Upper lobe of left lung (tissue), 6 donors: ENCODE data around the gene SHOC2. TPM values are rescaled to one million over a fixed set of nuclear protein-coding genes. Genes with fewer than 3 reads are reported as not detected.

Source experiments
- ATAC-seq, 2 donors: fragments of 200-7000 bp; cut with Tn5 transposase; one replicate each; pipeline ENCODE4 v1.9.1; 2022; ENCODE audit warnings: mild to moderate bottlenecking in 2 of 2, moderate library complexity in 2 of 2; ENCODE audit not compliant: low FRiP score in 2 of 2
- DNase-seq, 2 donors: peaks; one replicate each; pipeline ENCODE4 v3.0.0-alpha.2; 2019 to 2020
- H3K27ac ChIP-seq, 4 donors: fragments of 200-600 bp; sonication (generic); one replicate each; pipeline ENCODE4 v1.5.1; 2016 to 2019
- H3K27me3 ChIP-seq, 4 donors: fragments of 200-600 bp; sonication (generic); one replicate each; pipeline ENCODE4 v1.5.1; 2017 to 2019
- H3K36me3 ChIP-seq, 4 donors: fragments of 200-600 bp; sonication (generic); one replicate each; pipeline ENCODE4 v1.5.1; 2016 to 2019
- H3K4me1 ChIP-seq, 4 donors: fragments of 200-600 bp; sonication (generic); one replicate each; pipeline ENCODE4 v1.5.1; 2018 to 2019
- H3K4me3 ChIP-seq, 4 donors: fragments of 200-600 bp; sonication (generic); one replicate each; pipeline ENCODE4 v1.5.1; 2017 to 2019; ENCODE audit warnings: mild to moderate bottlenecking in 2 of 4, moderate library complexity in 1 of 4
- H3K9me3 ChIP-seq, 4 donors: fragments of 200-600 bp; sonication (generic); one replicate each; pipeline ENCODE4 v1.5.1; 2018 to 2019
- CTCF ChIP-seq, 6 experiments: fragments of 450-650 bp in 4 of 6; fragments of 200-600 bp in 2 of 6; sonication (generic) in 2 of 6; IDR thresholded peaks; one replicate each; pipeline ENCODE4 v1.5.1; 2016 to 2019; ENCODE audit warnings: antibody characterized with exemption in 6 of 6
- EP300 ChIP-seq, 4 donors: sonication (generic); formaldehyde crosslinking; IDR thresholded peaks; one replicate each; pipeline ENCODE4 v1.5.1; 2017; ENCODE audit warnings: antibody characterized with exemption in 4 of 4, control low read depth in 2 of 4
- POLR2A ChIP-seq, 4 donors: fragments of 450-650 bp; IDR thresholded peaks; one replicate each; pipeline ENCODE4 v1.5.1; 2016 to 2017; ENCODE audit warnings: antibody characterized with exemption in 4 of 4, mild to moderate bottlenecking in 2 of 4
- POLR2AphosphoS5 ChIP-seq, 2 donors: sonication (generic); formaldehyde crosslinking; IDR thresholded peaks; one replicate each; pipeline ENCODE4 v1.5.1; 2017; ENCODE audit warnings: antibody characterized with exemption in 2 of 2
- WGBS, 2 donors: methylation state at CpG; one replicate each; pipeline ENCODE4 v1.1.5; 2017 to 2018; 5-methylcytosine and 5-hydroxymethylcytosine counted together
- total RNA-seq, 6 donors: library from RNA; depleted of rRNA in 4 of 6; stranded (reverse); fragments of >200 nt in 4 of 6; gene quantifications; one replicate each; pipeline versions ENCODE4 v1.1.0 to v1.2.1, GENCODE V29; 2016 to 2021
- donor health status: DM: no; HTN: no; CAD: no; lungs with moderate emphysema.
- donor health status: DM: no; HTN: yes; CAD: no; lungs with severe emphysema.

Gene SHOC2
- total RNA-seq, 6 donors from 2014 or later = 24.2 to 117 (median 41.6) TPM

GRCh38 chr10:110944792-110945396, 25.5 kb downstream of the SHOC2 start:
- DNase-seq (no peak), ATAC-seq (peak in 1 of 2 donors; percentile 71)
- Histone ChIP-seq H3K36me3 (no peaks in the 10 kb centered on the region), H3K9me3 (no peaks in the 10 kb centered on the region), H3K27me3 (no peaks in the 10 kb centered on the region), H3K27ac (no peak overlapping the region), H3K4me1 (peaks cover 0 to 16% (median 4%) of the 10 kb centered on the region in 4 donors), H3K4me3 (no peak overlapping the region)
- TF ChIP-seq CTCF (IDR thresholded peaks at IDR 0.05) = no peak
- TF ChIP-seq POLR2AphosphoS5 (IDR thresholded peaks at IDR 0.05) = peak in 1 of 2 donors; percentile 23
- WGBS, 2 donors = 66 to 73% methylated on average over 5 of the region's 5 CpGs

- Histone ChIP-seq H3K27me3 (no peaks in the 10 kb centered on the region), H3K27ac (no peak overlapping the region), H3K4me3 (no peak overlapping the region), H3K36me3 (no peaks in the 10 kb centered on the region), H3K4me1 (peaks cover 0 to 16% (median 4%) of the 10 kb centered on the region in 4 donors), H3K9me3 (no peaks in the 10 kb centered on the region)
- no peak for TF ChIP-seq POLR2A (IDR thresholded peaks at IDR 0.05)
- no peak for ATAC-seq
- no peak for DNase-seq
- 86 to 90% methylated on average over 1 of the region's 1 CpG for WGBS, 2 donors
Observed at GRCh38 chr10:110946496-110946895, 27.1 kb downstream of the SHOC2 start.

DNA sequence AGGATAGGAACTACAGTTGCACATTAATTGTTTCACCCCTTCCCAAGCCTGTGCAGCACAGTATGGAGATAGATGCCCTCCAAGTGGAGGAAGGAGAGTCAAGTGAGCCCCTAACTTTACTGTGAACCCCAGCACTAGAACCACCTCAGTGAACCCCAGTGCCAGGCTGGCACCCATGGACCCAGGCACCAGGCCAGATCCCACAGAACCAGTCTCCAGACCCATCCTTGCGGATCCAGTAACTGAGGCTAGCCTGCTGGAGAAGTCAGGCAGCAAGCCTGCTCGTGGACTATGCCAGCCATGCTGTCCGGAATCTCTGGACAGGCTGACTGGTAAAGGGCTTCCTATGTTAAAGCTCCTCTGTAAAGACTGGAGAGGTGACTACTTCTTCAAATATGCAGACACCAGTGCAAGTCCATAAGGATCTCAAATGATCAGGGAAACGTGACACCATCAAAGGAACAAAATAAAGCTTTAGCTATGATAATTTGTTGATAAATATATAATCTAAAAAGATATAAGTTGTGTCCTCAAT, 27.7 kb downstream of the SHOC2 start:
- no peak for TF ChIP-seq POLR2AphosphoS5 (IDR thresholded peaks at IDR 0.05)
- TF ChIP-seq POLR2A (IDR thresholded peaks at IDR 0.05) = no peak
- ATAC-seq (no peak), DNase-seq (peak in 1 of 2 donors; percentile 1)
- Histone ChIP-seq H3K9me3 (no peaks in the 10 kb centered on the region), H3K27ac (no peak overlapping the region), H3K4me1 (peaks cover 0 to 16% (median 4%) of the 10 kb centered on the region in 4 donors), H3K4me3 (no peak overlapping the region), H3K27me3 (no peaks in the 10 kb centered on the region), H3K36me3 (no peaks in the 10 kb centered on the region)
- 73 to 80% methylated on average over 4 of the region's 4 CpGs for WGBS, 2 donors

- WGBS, 2 donors = 78 to 83% methylated on average over 4 of the region's 4 CpGs
- ATAC-seq = no peak
- H3K36me3 ChIP-seq = peaks cover 0 to 3% (median 0%) of the 10 kb centered on the region in 4 donors
Observed at GRCh38 chr10:110951381-110951780, 32.0 kb downstream of the SHOC2 start.

GRCh38 chr10:110957606-110958005, 38.2 kb downstream of the SHOC2 start:
- no peak for TF ChIP-seq EP300 (IDR thresholded peaks at IDR 0.05)
- Histone ChIP-seq H3K27ac (no peak overlapping the region), H3K27me3 (no peaks in the 10 kb centered on the region), H3K36me3 (peaks cover 0 to 1% (median 0%) of the 10 kb centered on the region in 4 donors), H3K4me1 (peaks cover 0 to 8% (median 4%) of the 10 kb centered on the region in 4 donors), H3K9me3 (no peaks in the 10 kb centered on the region), H3K4me3 (no peak overlapping the region)
- DNase-seq (no peak), ATAC-seq (no peak)
- 74 to 92% methylated on average over 1 of the region's 1 CpG for WGBS, 2 donors

More at GRCh38 chr10:110951381-110951780, 32.0 kb downstream of the SHOC2 start:
- H3K27me3 ChIP-seq = no peaks in the 10 kb centered on the region
- no peak overlapping the region for H3K4me3 ChIP-seq
- H3K9me3 ChIP-seq = no peaks in the 10 kb centered on the region
- H3K4me1 ChIP-seq = peaks cover 0 to 8% (median 0%) of the 10 kb centered on the region in 4 donors
- TF ChIP-seq POLR2AphosphoS5 (IDR thresholded peaks at IDR 0.05) = no peak
- TF ChIP-seq CTCF (IDR thresholded peaks at IDR 0.05) = no peak
- TF ChIP-seq EP300 (IDR thresholded peaks at IDR 0.05) = no peak
- TF ChIP-seq POLR2A (IDR thresholded peaks at IDR 0.05) = no peak
- H3K27ac ChIP-seq = no peak overlapping the region
- no peak for DNase-seq

- no peaks in the 10 kb centered on the region for H3K27me3 ChIP-seq
- ATAC-seq (no peak), DNase-seq (no peak)
- H3K4me1 ChIP-seq = peaks cover 0 to 13% (median 5%) of the 10 kb centered on the region in 4 donors
- no peaks in the 10 kb centered on the region for H3K9me3 ChIP-seq
- no peak overlapping the region for H3K4me3 ChIP-seq
- H3K36me3 ChIP-seq = no peaks in the 10 kb centered on the region
- WGBS, 2 donors = 56 to 75% methylated on average over 4 of the region's 4 CpGs
- H3K27ac ChIP-seq = no peak overlapping the region
- TF ChIP-seq POLR2A (IDR thresholded peaks at IDR 0.05) (no peak), POLR2AphosphoS5 (IDR thresholded peaks at IDR 0.05) (no peak), EP300 (IDR thresholded peaks at IDR 0.05) (no peak), CTCF (IDR thresholded peaks at IDR 0.05) (no peak)
Observed at GRCh38 chr10:110959379-110960332, 40.3 kb downstream of the SHOC2 start.
